A549 (cell line): ENCODE measurements around the gene NUCKS1.

Experiments used
- EP300 ChIP-seq, 2 experiments: fragments of >200 bp; sonication (Bioruptor Twin); formaldehyde crosslinking; IDR thresholded peaks; 2 replicates in 1 of 2; 3 replicates in 1 of 2; pipeline ENCODE4 v1.6.1; 2016 to 2017
- KDM5A ChIP-seq: fragments of 200-600 bp; sonication (generic); IDR thresholded peaks from 2 replicates; pipeline ENCODE4 v1.6.1; 2016; ENCODE audit warnings: antibody characterized with exemption, mild to moderate bottlenecking
- MAX ChIP-seq: IDR thresholded peaks from 2 replicates; pipeline ENCODE4 v1.6.1; 2012
- MAZ ChIP-seq: fragments of 150-350 bp; IDR thresholded peaks from 2 replicates; pipeline ENCODE4 v1.6.1; 2014; ENCODE audit warnings: antibody characterized with exemption, low read depth, low read length, borderline replicate concordance
- POLR2A ChIP-seq: IDR thresholded peaks from 2 replicates; pipeline ENCODE4 v1.6.1; 2012; ENCODE audit warnings: mild to moderate bottlenecking, low read length
- REST ChIP-seq: fragments of 200-600 bp; sonication (generic); IDR thresholded peaks from 2 replicates; pipeline ENCODE4 v1.6.1; 2016; ENCODE audit warnings: antibody characterized with exemption, mild to moderate bottlenecking, moderate library complexity
- SREBF2 ChIP-seq: fragments of 450-650 bp; IDR thresholded peaks from 2 replicates; pipeline ENCODE4 v1.6.1; 2014; ENCODE audit warnings: mild to moderate bottlenecking, moderate library complexity
- ZFP36 ChIP-seq: fragments of 450-650 bp; IDR thresholded peaks from 2 replicates; pipeline ENCODE4 v1.6.1; 2014; ENCODE audit warnings: borderline replicate concordance; ENCODE audit not compliant: partially characterized antibody
- TF ChIP-seq, protein P1 (sequence below): fragments of >200 bp; sonication (Bioruptor Twin); formaldehyde crosslinking; IDR thresholded peaks from 3 replicates; pipeline ENCODE4 v1.5.1; 2016

DNA sequence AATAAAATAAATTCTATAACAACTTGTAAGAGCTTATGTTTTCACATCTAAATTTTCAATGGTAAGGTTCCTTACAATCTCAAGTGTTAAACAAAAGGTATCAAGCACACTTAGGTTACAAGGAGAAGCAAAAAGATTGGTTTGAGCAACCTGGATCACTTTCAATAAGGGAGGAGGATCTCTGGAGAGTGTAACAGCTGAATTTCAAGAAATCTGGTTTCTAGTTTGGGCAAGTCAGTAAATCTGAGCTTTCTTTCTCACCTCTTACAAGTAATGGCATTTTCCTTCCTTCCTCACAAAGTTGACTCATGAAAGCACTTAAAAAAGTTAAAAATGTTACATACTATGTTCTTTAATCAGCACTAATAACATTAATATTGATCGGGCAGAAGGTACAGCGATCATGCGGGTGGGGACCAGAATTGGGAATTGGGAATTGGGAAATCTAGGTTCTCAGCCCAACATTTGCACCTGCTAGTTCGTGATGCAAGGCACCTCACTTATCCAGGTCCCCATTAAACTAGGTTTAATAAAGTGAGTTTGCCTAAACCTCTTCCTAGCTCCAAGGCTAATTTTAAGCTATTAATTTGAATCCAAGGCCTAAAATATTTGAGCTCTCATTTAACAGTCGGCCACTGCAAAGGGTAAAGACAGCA lies 3.1 kb downstream of the NUCKS1 start:
- TF ChIP-seq SREBF2 (no peak), REST (0 out of 2 replicates have a peak, but pooled peaks have one; percentile 18), KDM5A (no peak), EP300 (IDR thresholded peaks at IDR 0.05) (no peak), MAZ (no peak), ZFP36 (no peak), MAX (no peak), POLR2A (no peak)
- TF ChIP-seq, protein P1, sequence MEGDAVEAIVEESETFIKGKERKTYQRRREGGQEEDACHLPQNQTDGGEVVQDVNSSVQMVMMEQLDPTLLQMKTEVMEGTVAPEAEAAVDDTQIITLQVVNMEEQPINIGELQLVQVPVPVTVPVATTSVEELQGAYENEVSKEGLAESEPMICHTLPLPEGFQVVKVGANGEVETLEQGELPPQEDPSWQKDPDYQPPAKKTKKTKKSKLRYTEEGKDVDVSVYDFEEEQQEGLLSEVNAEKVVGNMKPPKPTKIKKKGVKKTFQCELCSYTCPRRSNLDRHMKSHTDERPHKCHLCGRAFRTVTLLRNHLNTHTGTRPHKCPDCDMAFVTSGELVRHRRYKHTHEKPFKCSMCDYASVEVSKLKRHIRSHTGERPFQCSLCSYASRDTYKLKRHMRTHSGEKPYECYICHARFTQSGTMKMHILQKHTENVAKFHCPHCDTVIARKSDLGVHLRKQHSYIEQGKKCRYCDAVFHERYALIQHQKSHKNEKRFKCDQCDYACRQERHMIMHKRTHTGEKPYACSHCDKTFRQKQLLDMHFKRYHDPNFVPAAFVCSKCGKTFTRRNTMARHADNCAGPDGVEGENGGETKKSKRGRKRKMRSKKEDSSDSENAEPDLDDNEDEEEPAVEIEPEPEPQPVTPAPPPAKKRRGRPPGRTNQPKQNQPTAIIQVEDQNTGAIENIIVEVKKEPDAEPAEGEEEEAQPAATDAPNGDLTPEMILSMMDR: no peak
